SU-DHL-6 (cell line): ENCODE results near the gene PLEK.
A peak's percentile ranks its signal among the peaks of the same experiment; 100 is the strongest.
"Not testable (repeated sequence)": the region's sequence is repeated elsewhere in the genome, so short reads cannot be mapped to it uniquely, and the experiment has no call there.

ENCODE experiments used
- H2AFZ ChIP-seq: fragments of 200-600 bp; sonication (generic); 2 replicates; pipeline ENCODE4 v1.6.1; 2014; ENCODE audit warnings: low read depth, mild to moderate bottlenecking, moderate library complexity, mixed read lengths, antibody characterized with exemption, low read length; ENCODE audit not compliant: severe bottlenecking
- H3F3A ChIP-seq: fragments of 200-600 bp; shearing (Covaris generic); 2 replicates; pipeline ENCODE4 v1.6.0; 2016; ENCODE audit warnings: antibody characterized with exemption, mild to moderate bottlenecking; ENCODE audit not compliant: insufficient read depth
- H3K27ac ChIP-seq: fragments of 200-600 bp; sonication (generic); 2 replicates; pipeline ENCODE4 v1.5.1; 2016; ENCODE audit warnings: low read depth, mild to moderate bottlenecking, low read length, moderate library complexity, mixed read lengths
- H3K27me3 ChIP-seq: fragments of 200-600 bp; sonication (generic), shearing (Covaris generic); 2 replicates; pipeline ENCODE4 v1.6.0; 2014; ENCODE audit warnings: mild to moderate bottlenecking, low read length
- H3K36me3 ChIP-seq: fragments of 200-600 bp; sonication (generic); 2 replicates; pipeline ENCODE4 v1.6.1; 2014; ENCODE audit warnings: mild to moderate bottlenecking, low read length, mixed read lengths
- H3K4me2 ChIP-seq: fragments of 300-600, 200-600 bp; shearing (Covaris generic), sonication (generic); 2 replicates; pipeline ENCODE4 v1.6.0; 2014; ENCODE audit warnings: low read length, low read depth, mild to moderate bottlenecking; ENCODE audit not compliant: poor library complexity, severe bottlenecking
- H3K4me3 ChIP-seq: fragments of 200-600 bp; sonication (generic); 2 replicates; pipeline ENCODE4 v1.5.1; 2014; ENCODE audit warnings: antibody characterized with exemption, low read length, mild to moderate bottlenecking, mixed read lengths; ENCODE audit not compliant: insufficient read depth, poor library complexity, severe bottlenecking
- H3K79me2 ChIP-seq: fragments of 200-600 bp; sonication (generic); 2 replicates; pipeline ENCODE4 v1.6.1; 2014; ENCODE audit warnings: mild to moderate bottlenecking, low read length, moderate library complexity; ENCODE audit not compliant: insufficient read depth
- H3K9ac ChIP-seq: fragments of 200-600 bp; sonication (generic); 2 replicates; pipeline ENCODE4 v1.7.0; 2014; ENCODE audit warnings: mild to moderate bottlenecking, low read length
- H3K9me2 ChIP-seq: fragments of 200-600 bp; sonication (generic); replicated peaks from 2 replicates; pipeline ENCODE4 v1.6.1; 2014; ENCODE audit warnings: low read length; ENCODE audit not compliant: insufficient read depth
- H3K9me3 ChIP-seq: fragments of 200-600 bp; sonication (generic); 2 replicates; pipeline ENCODE4 v1.6.1; 2014; ENCODE audit warnings: low read length, mixed read lengths; ENCODE audit not compliant: insufficient read depth
- H4K20me1 ChIP-seq: fragments of 200-600 bp; sonication (generic); 2 replicates; pipeline ENCODE4 v1.6.1; 2014; ENCODE audit warnings: low read depth, mild to moderate bottlenecking, antibody characterized with exemption, low read length, moderate library complexity, mixed read lengths
- CTCF ChIP-seq: fragments of 200-600 bp; sonication (generic); IDR thresholded peaks from one replicate; pipeline ENCODE4 v1.5.1; 2017; ENCODE audit warnings: antibody characterized with exemption, mild to moderate bottlenecking, low read length, moderate library complexity; ENCODE audit not compliant: insufficient read depth, poor library complexity, severe bottlenecking
- EZH2phosphoT487 ChIP-seq: fragments of 200-600 bp; sonication (generic), shearing (Covaris generic); conservative IDR thresholded peaks from 2 replicates; pipeline ENCODE4 v1.6.1; 2018; ENCODE audit warnings: mild to moderate bottlenecking, antibody characterized with exemption, low read length, moderate library complexity, mixed read lengths

PLEK gene

DNA sequence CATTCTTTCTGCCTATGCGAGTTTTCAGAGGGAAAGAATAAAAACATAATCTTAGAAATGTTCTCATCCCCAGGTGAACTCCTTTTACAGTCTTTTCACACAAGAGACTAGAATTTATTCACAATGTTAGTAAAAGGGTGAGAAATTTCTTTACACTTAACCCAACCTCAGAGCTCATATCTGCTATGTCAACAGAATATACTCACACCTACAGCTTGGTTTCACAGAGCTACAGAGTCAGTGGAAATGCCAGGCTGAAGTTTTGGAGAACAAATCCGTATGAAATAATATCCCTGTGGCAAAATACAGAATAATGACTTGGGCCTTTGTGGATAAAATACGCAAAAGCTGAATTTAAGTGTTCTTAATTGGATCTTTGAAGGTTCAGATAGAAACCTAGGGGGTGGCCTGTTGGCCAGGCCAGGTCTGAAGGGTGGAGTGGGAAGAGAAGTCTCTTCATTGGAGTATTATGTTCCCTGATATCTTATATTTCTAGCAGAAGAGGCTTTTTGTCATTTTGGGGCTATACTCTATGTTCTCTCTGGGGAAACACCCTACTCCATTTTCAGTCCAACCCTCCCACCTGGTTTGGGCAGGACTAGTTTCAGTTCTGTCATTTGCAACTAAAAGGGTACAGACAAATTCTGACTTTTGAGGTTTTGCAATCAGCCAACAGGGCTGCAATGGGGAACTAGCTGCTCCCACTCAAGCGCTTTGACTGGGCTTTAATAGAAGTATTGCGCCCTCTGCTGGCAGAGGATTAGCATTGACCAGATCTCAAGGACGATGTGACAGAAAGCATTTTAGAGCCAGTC lies 76.3 kb downstream of the PLEK start:
- TF ChIP-seq CTCF (peak; percentile 83), EZH2phosphoT487 (no peak)
- Histone ChIP-seq H2AFZ (peak overlapping the region; percentile 4), H3K4me3 (peak overlapping the region; percentile 1), H4K20me1 (no peaks in the 10 kb centered on the region), H3K27me3 (no peaks in the 10 kb centered on the region), H3K9me2 (no peaks in the 10 kb centered on the region), H3K9ac (peak overlapping the region; percentile 18), H3K9me3 (no peaks in the 10 kb centered on the region), H3K79me2 (no peaks in the 10 kb centered on the region), H3F3A (no peaks in the 10 kb centered on the region), H3K4me2 (peak overlapping the region; percentile 68), H3K27ac (peak overlapping the region; percentile 78), H3K36me3 (no peaks in the 10 kb centered on the region)

DNA sequence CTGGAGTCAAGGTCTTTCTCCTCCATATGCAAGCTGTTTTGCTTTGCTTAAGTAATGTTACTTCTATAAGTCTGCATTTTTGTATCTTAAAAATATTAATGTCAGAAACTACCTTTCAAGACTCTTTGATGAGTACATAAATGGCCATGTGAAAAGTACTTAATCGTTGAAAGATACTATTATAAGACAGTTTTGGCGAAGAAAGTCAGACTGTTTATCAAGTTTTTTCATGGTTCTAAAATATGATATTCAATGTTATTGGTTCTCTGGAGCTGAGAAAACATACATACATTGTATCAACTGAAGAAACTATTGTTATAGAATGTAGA lies 76.9 kb downstream of the PLEK start:
- no peak for TF ChIP-seq EZH2phosphoT487
- Histone ChIP-seq H3K36me3 (no peaks in the 10 kb centered on the region), H3K4me2 (no peak overlapping the region), H3K9ac (no peak overlapping the region), H3F3A (no peaks in the 10 kb centered on the region), H3K27me3 (no peaks in the 10 kb centered on the region), H3K9me2 (no peaks in the 10 kb centered on the region), H2AFZ (no peak overlapping the region), H3K79me2 (no peaks in the 10 kb centered on the region), H4K20me1 (no peaks in the 10 kb centered on the region), H3K9me3 (no peaks in the 10 kb centered on the region), H3K4me3 (no peak overlapping the region), H3K27ac (no peak overlapping the region)

DNA sequence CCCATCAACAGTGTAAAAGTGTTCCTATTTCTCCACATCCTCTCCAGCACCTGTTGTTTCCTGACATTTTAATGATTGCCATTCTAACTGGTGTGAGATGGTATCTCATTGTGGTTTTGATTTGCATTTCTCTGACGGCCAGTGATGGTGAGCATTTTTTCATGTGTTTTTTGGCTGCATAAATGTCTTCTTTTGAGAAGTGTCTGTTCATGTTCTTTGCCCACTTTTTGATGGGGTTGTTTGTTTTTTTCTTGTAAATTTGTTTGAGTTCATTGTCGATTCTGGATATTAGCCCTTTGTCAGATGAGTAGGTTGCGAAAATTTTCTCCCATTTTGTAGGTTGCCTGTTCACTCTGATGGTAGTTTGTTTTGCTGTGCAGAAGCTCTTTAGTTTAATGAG lies 81.3 kb downstream of the PLEK start:
- not testable (repeated sequence) for H3F3A ChIP-seq, H2AFZ ChIP-seq, H3K27me3 ChIP-seq, H3K9me2 ChIP-seq, H4K20me1 ChIP-seq, H3K4me2 ChIP-seq, H3K36me3 ChIP-seq, H3K79me2 ChIP-seq, H3K9me3 ChIP-seq, H3K27ac ChIP-seq, H3K4me3 ChIP-seq, H3K9ac ChIP-seq
